Measurements from ENCODE around the gene SBNO2.

DNA sequence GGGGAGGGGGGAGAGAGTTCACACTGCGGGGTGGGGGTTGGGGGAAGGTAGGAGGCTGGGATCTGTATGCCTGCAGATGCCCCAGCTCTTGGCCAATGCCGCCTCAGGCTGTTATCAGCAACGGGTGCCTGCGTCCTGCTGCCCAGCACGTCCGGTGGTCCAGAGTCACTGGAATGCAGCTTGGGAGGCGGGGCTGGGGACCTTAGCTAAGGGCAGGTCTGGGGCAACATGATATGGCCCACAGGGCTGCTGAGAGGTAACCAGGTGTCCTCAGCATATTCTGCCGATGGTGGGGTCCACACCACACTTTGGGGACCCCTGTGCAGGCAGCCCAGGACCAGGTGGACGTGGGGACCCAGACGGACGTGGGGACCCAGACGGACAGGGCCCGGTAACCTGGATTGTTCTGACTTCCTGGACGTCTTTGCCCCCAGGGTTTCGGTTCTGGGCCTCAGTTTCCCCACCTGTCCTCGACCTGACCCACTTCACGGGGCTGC, 107.8 kb downstream of the SBNO2 start:
- TF ChIP-seq, protein P1, sequence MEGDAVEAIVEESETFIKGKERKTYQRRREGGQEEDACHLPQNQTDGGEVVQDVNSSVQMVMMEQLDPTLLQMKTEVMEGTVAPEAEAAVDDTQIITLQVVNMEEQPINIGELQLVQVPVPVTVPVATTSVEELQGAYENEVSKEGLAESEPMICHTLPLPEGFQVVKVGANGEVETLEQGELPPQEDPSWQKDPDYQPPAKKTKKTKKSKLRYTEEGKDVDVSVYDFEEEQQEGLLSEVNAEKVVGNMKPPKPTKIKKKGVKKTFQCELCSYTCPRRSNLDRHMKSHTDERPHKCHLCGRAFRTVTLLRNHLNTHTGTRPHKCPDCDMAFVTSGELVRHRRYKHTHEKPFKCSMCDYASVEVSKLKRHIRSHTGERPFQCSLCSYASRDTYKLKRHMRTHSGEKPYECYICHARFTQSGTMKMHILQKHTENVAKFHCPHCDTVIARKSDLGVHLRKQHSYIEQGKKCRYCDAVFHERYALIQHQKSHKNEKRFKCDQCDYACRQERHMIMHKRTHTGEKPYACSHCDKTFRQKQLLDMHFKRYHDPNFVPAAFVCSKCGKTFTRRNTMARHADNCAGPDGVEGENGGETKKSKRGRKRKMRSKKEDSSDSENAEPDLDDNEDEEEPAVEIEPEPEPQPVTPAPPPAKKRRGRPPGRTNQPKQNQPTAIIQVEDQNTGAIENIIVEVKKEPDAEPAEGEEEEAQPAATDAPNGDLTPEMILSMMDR (IDR thresholded peaks at IDR 0.05) = no peak
- TF ChIP-seq POLR2A (IDR thresholded peaks at IDR 0.05) = no peak
- TF ChIP-seq POLR2AphosphoS5 (IDR thresholded peaks at IDR 0.05) = no peak

Data from breast epithelium (tissue), 3 donors.